Astrocyte of the spinal cord (primary cell): Measurements from ENCODE around the gene BPIFB4.

ENCODE experiments used
- DNase-seq: peaks from one replicate; pipeline ENCODE4 v3.0.0; 2011; ENCODE audit warnings: low read depth, low spot score
- H3K4me3 ChIP-seq: 2 replicates; pipeline ENCODE4 v1.5.1; 2011; ENCODE audit warnings: low read depth, mild to moderate bottlenecking, low read length, moderate library complexity
- in situ Hi-C: cut with HindIII; loops from 2 replicates; pipeline ENCODE4 v1.10.0; 2017; ENCODE audit warnings: low sequenced_read_pairs
- TF ChIP-seq, protein P1 (sequence below): IDR thresholded peaks from 2 replicates; pipeline ENCODE4 v1.5.1; 2012; ENCODE audit warnings: low read depth, mild to moderate bottlenecking, low read length, inconsistent platforms

BPIFB4 gene

DNA sequence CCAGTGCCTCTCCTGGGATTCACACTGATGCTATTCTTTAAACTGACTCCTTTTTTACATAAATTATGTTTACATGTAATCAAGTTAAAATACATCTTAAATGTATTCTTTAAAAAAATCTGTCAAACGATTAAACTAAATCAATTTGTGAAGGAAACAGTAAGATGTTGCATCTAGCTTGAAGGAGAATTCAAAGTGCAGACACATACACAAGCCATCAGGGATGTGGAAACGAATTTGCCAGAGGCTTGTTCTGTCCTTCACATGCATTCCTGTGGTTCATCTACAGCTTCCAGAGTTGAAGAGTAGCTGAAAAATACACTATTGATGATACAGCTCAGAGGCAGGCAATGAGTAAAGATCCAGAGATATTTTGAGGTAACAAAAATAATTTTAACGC is 33.0 kb upstream of the BPIFB4 start:
- no peak for DNase-seq
- TF ChIP-seq, protein P1, sequence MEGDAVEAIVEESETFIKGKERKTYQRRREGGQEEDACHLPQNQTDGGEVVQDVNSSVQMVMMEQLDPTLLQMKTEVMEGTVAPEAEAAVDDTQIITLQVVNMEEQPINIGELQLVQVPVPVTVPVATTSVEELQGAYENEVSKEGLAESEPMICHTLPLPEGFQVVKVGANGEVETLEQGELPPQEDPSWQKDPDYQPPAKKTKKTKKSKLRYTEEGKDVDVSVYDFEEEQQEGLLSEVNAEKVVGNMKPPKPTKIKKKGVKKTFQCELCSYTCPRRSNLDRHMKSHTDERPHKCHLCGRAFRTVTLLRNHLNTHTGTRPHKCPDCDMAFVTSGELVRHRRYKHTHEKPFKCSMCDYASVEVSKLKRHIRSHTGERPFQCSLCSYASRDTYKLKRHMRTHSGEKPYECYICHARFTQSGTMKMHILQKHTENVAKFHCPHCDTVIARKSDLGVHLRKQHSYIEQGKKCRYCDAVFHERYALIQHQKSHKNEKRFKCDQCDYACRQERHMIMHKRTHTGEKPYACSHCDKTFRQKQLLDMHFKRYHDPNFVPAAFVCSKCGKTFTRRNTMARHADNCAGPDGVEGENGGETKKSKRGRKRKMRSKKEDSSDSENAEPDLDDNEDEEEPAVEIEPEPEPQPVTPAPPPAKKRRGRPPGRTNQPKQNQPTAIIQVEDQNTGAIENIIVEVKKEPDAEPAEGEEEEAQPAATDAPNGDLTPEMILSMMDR = no peak
- no peak overlapping the region for H3K4me3 ChIP-seq
- in situ Hi-C loops = no loop called here

DNA sequence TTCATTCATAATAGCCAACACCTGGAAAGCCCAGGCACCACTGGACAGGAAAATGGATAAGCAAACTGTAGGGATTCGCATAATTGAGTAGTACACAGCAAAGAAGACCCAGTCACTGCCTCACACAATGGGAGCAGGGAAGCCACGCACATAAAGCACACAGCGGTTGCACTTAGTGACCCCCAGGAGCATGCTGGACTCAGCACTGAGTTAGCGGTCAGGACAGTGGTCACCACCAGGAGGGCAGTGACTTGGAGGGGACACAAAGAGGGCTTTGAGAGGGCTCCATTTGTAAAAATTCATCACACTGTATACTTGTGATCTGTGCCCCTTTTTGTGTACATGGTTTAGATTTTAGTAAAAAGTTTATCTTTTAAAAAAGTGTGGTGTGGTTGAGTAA is 28.1 kb upstream of the BPIFB4 start:
- TF ChIP-seq, protein P1 = no peak
- in situ Hi-C loops = no loop called here
- no peak overlapping the region for H3K4me3 ChIP-seq
- DNase-seq = no peak

DNA sequence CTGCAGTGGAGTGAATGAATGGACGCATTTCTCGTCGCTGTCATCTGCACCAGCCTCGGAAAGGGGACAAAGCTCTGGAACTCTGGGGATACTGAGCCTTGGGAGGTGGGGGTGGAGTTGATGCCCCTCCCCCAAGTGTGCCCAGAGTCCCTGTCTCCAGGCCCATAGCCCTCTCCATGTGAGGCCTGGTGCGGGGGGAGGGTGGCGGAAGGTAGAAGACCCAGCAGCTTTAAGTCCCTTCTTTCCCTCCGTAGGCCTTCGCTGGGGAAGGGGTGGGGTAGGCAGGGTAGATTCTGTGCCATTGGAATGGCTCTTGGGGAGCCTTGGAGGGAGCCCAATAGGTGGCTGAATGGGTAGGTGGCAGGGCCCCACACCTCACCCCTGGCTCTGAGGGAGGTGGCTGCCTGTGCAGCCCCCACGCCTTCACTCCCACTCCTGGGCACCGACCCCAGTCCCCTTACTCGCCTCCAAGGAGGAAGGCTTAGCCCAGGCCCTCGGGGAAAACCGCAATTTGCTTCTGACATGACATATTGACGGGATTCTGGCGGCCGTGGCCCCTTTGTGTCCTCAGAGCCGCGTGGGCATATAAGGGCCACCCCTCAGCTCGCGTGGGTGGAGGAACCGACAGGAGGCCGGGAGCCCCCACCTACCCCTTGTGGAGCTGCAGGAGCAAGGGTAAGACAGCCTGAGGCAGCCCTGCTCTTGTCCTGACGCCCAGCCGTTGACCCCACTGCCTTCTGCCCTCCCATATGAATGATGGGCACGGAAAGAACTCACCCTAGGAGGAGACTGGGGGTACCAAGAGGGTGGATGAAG is 25.9 kb upstream of the BPIFB4 start, which contains the start of gene BPIFB3:
TSS of gene BPIFB3 (plus strand) at position 613 of the 816 bp plus-strand sequence. CDS start 1,533 bp downstream, outside the sequence.
- in situ Hi-C loops = no loop called here
- TF ChIP-seq, protein P1 = no peak
- no peak within 1 kb of the TSS for H3K4me3 ChIP-seq
- DNase-seq = no peak

DNA sequence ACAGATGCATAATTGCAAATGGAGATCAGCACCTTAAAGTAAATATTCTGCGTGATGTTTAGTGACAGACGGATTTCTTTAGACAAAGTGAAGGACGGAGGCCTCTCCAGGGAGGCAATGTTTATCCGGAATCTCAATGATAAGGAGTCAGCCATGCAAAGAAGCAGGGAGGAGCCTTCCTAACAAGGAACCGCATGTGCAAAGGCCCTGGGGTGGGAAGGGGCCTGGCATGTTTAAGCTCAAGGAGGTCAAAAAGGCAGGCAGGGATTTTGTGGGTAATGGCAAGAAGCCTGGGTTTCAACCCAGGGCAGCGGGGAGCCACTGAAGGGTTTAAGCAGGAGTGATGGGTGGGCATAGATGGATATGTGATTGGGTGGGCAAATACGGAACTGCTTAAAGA is 25.1 kb upstream of the BPIFB4 start:
- no peak overlapping the region for H3K4me3 ChIP-seq
- no peak for DNase-seq
- TF ChIP-seq, protein P1 = no peak
- in situ Hi-C loops = no loop called here

DNA sequence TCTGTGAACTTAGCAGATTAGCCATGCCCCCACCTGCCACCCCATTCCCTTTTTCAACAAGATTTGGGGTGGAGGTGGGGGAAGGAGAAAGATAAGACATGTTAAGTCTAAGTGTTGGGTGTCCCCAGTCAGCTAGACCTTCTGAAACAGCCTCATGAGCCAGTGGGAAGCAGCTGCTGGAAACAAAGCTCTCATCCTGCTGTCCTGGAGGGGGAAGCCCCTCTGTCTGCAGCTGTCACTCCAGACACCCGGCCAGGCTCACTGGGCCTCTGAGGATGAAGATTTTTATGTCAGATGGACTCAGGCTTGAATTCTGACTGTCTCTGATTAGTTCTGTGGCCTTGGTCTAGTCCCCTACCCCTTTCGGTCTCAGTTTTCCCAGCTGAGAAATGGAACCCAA is 24.7 kb upstream of the BPIFB4 start:
- TF ChIP-seq, protein P1 = no peak
- in situ Hi-C loops = no loop called here
- no peak for DNase-seq
- no peak overlapping the region for H3K4me3 ChIP-seq

DNA sequence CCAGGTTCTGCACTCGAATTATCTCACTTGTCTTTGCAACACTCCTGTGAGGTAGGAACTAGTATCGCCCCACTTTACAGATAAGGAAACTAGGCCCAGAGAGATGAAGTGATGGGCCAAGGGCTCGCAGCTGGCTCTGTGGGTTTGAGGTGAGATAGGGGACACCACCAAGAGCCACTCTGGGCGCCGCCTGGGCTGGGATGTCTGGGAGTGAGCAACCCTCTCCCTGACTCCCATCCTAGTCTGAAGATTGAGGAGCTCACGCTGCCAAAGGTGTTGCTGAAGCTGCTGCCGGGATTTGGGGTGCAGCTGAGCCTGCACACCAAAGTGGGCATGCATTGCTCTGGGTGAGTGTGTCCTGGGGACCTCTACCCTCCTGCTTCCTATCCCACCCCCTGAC is 20.3 kb upstream of the BPIFB4 start:
- TF ChIP-seq, protein P1 = no peak
- H3K4me3 ChIP-seq = no peak overlapping the region
- in situ Hi-C loops = no loop called here
- no peak for DNase-seq
